GM12878 (cell line): Measurements from ENCODE around the gene DUSP12. TPM values are rescaled to one million over a fixed set of nuclear protein-coding genes. Genes with fewer than 3 reads are reported as not detected.

Experiments
- ATAC-seq: fragments of 200-7000 bp; cut with Tn5 transposase; 3 replicates; pipeline ENCODE4 v1.9.1; 2020; ENCODE audit warnings: mild to moderate bottlenecking, moderate library complexity
- BruUV-seq: library from RNA; stranded (reverse); fragments of 400-500 nt; replicated peaks from 2 replicates; lab custom pipeline; 2021; lab: Mats Ljungman, UMichigan
- CTCF ChIA-PET: fragments of 300-600 bp; sonication (Branson Sonifier 250); formaldehyde crosslinking; extraction: SDS; loops from one replicate; lab custom pipeline; 2021; ENCODE audit warnings: inconsistent platforms; lab: Yijun Ruan, JAX
- POLR2A ChIA-PET: fragments of 350-600 bp; formaldehyde crosslinking; extraction: SDS; loops from one replicate; lab custom pipeline; 2021; ENCODE audit warnings: inconsistent platforms; lab: Charles Lee
- RAD21 ChIA-PET: fragments of 300-600 bp; sonication (Branson Sonifier 250); formaldehyde crosslinking; loops from one replicate; lab custom pipeline; 2023; ENCODE audit warnings: antibody characterized with exemption; ENCODE audit not compliant: unreplicated experiment; lab: Charles Lee
- SMC1A ChIA-PET: fragments of 300-600 bp; sonication (Branson Sonifier 250); formaldehyde crosslinking; loops from one replicate; lab custom pipeline; 2023; ENCODE audit not compliant: unreplicated experiment, uncharacterized antibody; lab: Charles Lee
- DNase-seq: peaks from one replicate; pipeline ENCODE4 v3.0.0-alpha.2; 2011; ENCODE audit warnings: low read depth, low spot score
- FAIRE-seq: peaks from 3 replicates; lab custom pipeline; 2011; peaks lifted over from hg19 to GRCh38; lab: Jason Lieb, UNC
- H2AFZ ChIP-seq: 2 replicates; pipeline ENCODE4 v1.6.0; 2011; ENCODE audit warnings: low read depth, low read length, control low read depth; ENCODE audit not compliant: control insufficient read depth
- H3K27ac ChIP-seq: 2 replicates; pipeline ENCODE4 v1.5.1; 2011; ENCODE audit warnings: control low read depth; ENCODE audit not compliant: control insufficient read depth, insufficient read depth
- H3K27me3 ChIP-seq, 2 experiments: replicated peaks in 1 of 2; 2 replicates each; pipeline versions ENCODE4 v1.6.0 to v1.6.1; 2011; ENCODE audit warnings: low read length in 1 of 2; ENCODE audit not compliant: control insufficient read depth in 2 of 2, insufficient read depth in 2 of 2
- H3K36me3 ChIP-seq, 2 experiments: 2 replicates each; pipeline ENCODE4 v1.5.1; 2011; ENCODE audit warnings: low read length in 1 of 2; ENCODE audit not compliant: control insufficient read depth in 2 of 2, insufficient read depth in 2 of 2
- H3K4me1 ChIP-seq: 2 replicates; pipeline ENCODE4 v1.6.1; 2011; ENCODE audit warnings: mild to moderate bottlenecking, low read length, moderate library complexity, mixed read lengths; ENCODE audit not compliant: control insufficient read depth, insufficient read depth
- H3K4me2 ChIP-seq: 2 replicates; pipeline ENCODE4 v1.6.0; 2011; ENCODE audit warnings: control low read depth; ENCODE audit not compliant: control insufficient read depth, insufficient read depth
- H3K4me3 ChIP-seq: fragments of 200-600 bp; sonication (generic); 2 replicates; pipeline ENCODE4 v1.5.1; 2016
- H3K79me2 ChIP-seq: 2 replicates; pipeline ENCODE4 v1.6.0; 2011; ENCODE audit warnings: low read length; ENCODE audit not compliant: control insufficient read depth, insufficient read depth
- H3K9ac ChIP-seq: 2 replicates; pipeline ENCODE4 v1.8.0; 2011; ENCODE audit warnings: low read length, control low read depth, mixed read lengths; ENCODE audit not compliant: control insufficient read depth, insufficient read depth
- H3K9me3 ChIP-seq: replicated peaks from 3 replicates; pipeline ENCODE4 v1.5.1; 2011; ENCODE audit warnings: mild to moderate bottlenecking, low read length; ENCODE audit not compliant: control insufficient read depth, insufficient read depth
- H4K20me1 ChIP-seq: 2 replicates; pipeline ENCODE4 v1.6.0; 2011; ENCODE audit not compliant: control insufficient read depth, insufficient read depth
- BHLHE40 ChIP-seq, 2 experiments: fragments of 450-650 bp in 1 of 2; IDR thresholded peaks; 2 replicates each; pipeline ENCODE4 v1.6.1; 2011 to 2017; ENCODE audit warnings: low read depth in 2 of 2, borderline replicate concordance in 1 of 2, improper control_type of control experiment in 1 of 2, low read length in 1 of 2, mild to moderate bottlenecking in 1 of 2
- CBFB ChIP-seq: IDR thresholded peaks from 2 replicates; pipeline ENCODE4 v1.6.1; 2016; ENCODE audit warnings: antibody characterized with exemption, low read depth
- FOXM1 ChIP-seq: IDR thresholded peaks from 2 replicates; pipeline ENCODE4 v1.6.1; 2012; ENCODE audit warnings: low read depth, mild to moderate bottlenecking, inconsistent platforms, low read length, moderate library complexity
- MXI1 ChIP-seq: fragments of 150-350 bp; IDR thresholded peaks from 2 replicates; pipeline ENCODE4 v1.6.1; 2011; ENCODE audit warnings: low read depth, mild to moderate bottlenecking, inconsistent platforms, low read length, improper control_type of control experiment
- NRF1 ChIP-seq: conservative IDR thresholded peaks from 2 replicates; pipeline ENCODE4 v1.6.1; 2011; ENCODE audit warnings: mild to moderate bottlenecking, low read depth, low read length, improper control_type of control experiment
- PAX8 ChIP-seq: fragments of 450-650 bp; IDR thresholded peaks from 2 replicates; pipeline ENCODE4 v1.6.1; 2017; ENCODE audit warnings: mild to moderate bottlenecking, moderate library complexity
- RFX5 ChIP-seq: IDR thresholded peaks from 2 replicates; pipeline ENCODE4 v1.6.1; 2011; ENCODE audit warnings: low read depth, low read length, improper control_type of control experiment
- SMAD5 ChIP-seq: IDR thresholded peaks from 2 replicates; pipeline ENCODE4 v1.6.1; 2016; ENCODE audit warnings: antibody characterized with exemption, low read depth
- SUPT20H ChIP-seq: IDR thresholded peaks from 2 replicates; pipeline ENCODE4 v1.6.1; 2011; ENCODE audit warnings: low read depth, mild to moderate bottlenecking, low read length, moderate library complexity, borderline replicate concordance; ENCODE audit not compliant: control insufficient read depth
- SUZ12 ChIP-seq: fragments of 200-600 bp; sonication (generic); IDR thresholded peaks from one replicate; pipeline ENCODE4 v1.6.1; 2018; ENCODE audit warnings: antibody characterized with exemption, mild to moderate bottlenecking; ENCODE audit not compliant: unreplicated experiment
- WGBS: methylation state at CpG from one replicate; pipeline ENCODE4 v1.1.6; 2016; ENCODE audit warnings: low lambda C conversion rate; ENCODE audit not compliant: insufficient replicate concordance, insufficient coverage; ENCODE audit errors: missing lambda C conversion rate; 5-methylcytosine and 5-hydroxymethylcytosine counted together
- in situ Hi-C: fragments of 300-500 bp; cut with MboI; formaldehyde crosslinking; loops from 9 replicates; pipeline ENCODE4 v1.14.3; 2018; ENCODE audit warnings: mixed read lengths
- intact Hi-C: fragments of 100-400 bp; cut with micrococcal nuclease; formaldehyde crosslinking; loops from one replicate; pipeline ENCODE4 v1.14.2; 2022; ENCODE audit not compliant: unreplicated experiment
- polyA plus RNA-seq, 11 experiments: library from polyadenylated mRNA; depleted of rRNA in 4 of 11; unstranded in 6 of 11; stranded (reverse) in 5 of 11; fragments of >200 nt; fragmentation: Nextera tagmentation in 4 of 11; fragmentation: Illumina TruSeq in 1 of 11; extraction: Ambion mirVana in 4 of 11; extraction: Trizol in 1 of 11; gene quantifications; 1 replicate in 1 of 11; 2 replicates in 10 of 11; pipeline versions ENCODE4 v1.2.1 to v1.2.3, GENCODE V29; 2011 to 2016; ENCODE audit warnings: inconsistent platforms in 2 of 11, missing spikeins in 2 of 11, low read depth in 1 of 11
- total RNA-seq, 4 experiments: library from RNA; depleted of rRNA in 3 of 4; stranded (reverse); fragments of >200 nt in 3 of 4; fragmentation: Illumina TruSeq in 1 of 4; extraction: Trizol in 1 of 4; gene quantifications; 2 replicates each; pipeline versions ENCODE4 v1.2.1 to v1.2.3, GENCODE V29; 2013 to 2021

DUSP12 gene
- total and polyA plus RNA-seq, 10 of the 15 experiments (the other 5 are each of a cell fraction or from before 2014, with no cell fraction given), result 7.0 to 51.5 (median 35.4) TPM

DNA sequence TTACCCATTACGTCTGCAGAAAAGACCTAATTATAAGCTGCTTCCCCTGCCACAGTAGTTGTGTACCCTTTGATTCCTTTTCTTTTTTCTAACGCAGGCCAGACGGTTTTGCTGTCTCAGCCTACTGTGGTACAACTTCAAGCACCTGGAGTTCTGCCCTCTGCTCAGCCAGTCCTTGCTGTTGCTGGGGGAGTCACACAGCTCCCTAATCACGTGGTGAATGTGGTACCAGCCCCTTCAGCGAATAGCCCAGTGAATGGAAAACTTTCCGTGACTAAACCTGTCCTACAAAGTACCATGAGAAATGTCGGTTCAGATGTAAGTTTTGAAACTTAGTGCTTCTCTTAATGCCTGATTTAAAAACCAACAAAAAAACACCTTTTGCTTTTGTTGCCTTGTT lies 52.4 kb downstream of the DUSP12 start:
- no peak overlapping the region for H2AFZ ChIP-seq
- in situ Hi-C loops, result no loop called here
- SMC1A ChIA-PET, result interaction anchor here (1.3 kb wide), 1 partner anchor 9 kb away, joined by 5 read pairs; no protein-coding TSS in a partner anchor
- no peaks in the 10 kb centered on the region for H3K27me3 ChIP-seq
- no peak overlapping the region for H3K4me3 ChIP-seq
- FAIRE-seq (no peak), DNase-seq (no peak), ATAC-seq (no peak)
- H3K9me3 ChIP-seq, result no peaks in the 10 kb centered on the region
- TF ChIP-seq NRF1 (no peak), PAX8 (no peak), SUPT20H (no peak), SUZ12 (no peak), BHLHE40 (IDR thresholded peaks at IDR 0.05; ENCODE audit: borderline replicate concordance in 1 of 2, low read depth in 2 of 2, low read length in 1 of 2) (no peak), MXI1 (no peak), RFX5 (no peak), CBFB (no peak), SMAD5 (no peak), FOXM1 (no peak)
- no TSS peak for BruUV-seq
- intact Hi-C loops, result loop anchor here (10.0 kb wide), 1 partner anchor 473 kb away; no protein-coding TSS in a partner anchor
- no peak overlapping the region for H3K27ac ChIP-seq
- POLR2A ChIA-PET, result interaction anchor here (0.9 kb wide), 1 partner anchor 9 kb away, joined by 4 read pairs; no protein-coding TSS in a partner anchor
- RAD21 ChIA-PET, result interaction anchor here (1.3 kb wide), 1 partner anchor 9 kb away, joined by 4 read pairs; no protein-coding TSS in a partner anchor
- H3K4me1 ChIP-seq, result no peaks in the 10 kb centered on the region
- CTCF ChIA-PET, result interaction anchor here (0.6 to 2.0 kb wide), 3 partner anchors 9 to 235 kb away, joined by 3 to 5 read pairs (median 3); no protein-coding TSS in a partner anchor
- H3K4me2 ChIP-seq, result no peak overlapping the region
- no peak overlapping the region for H3K9ac ChIP-seq
- H4K20me1 ChIP-seq, result no peaks in the 10 kb centered on the region
- H3K36me3 ChIP-seq, result peaks cover 6 to 17% of the 10 kb centered on the region in 2 experiments; a peak in 3 of 4 replicates
- 91% methylated on average over 7 of the region's 7 CpGs for WGBS
- H3K79me2 ChIP-seq, result no peaks in the 10 kb centered on the region
